OCI-LY7 (cell line): Measurements from ENCODE around the gene USP34.

Experiments
- EZH2phosphoT487 ChIP-seq: fragments of 200-600 bp; sonication (generic); IDR thresholded peaks from 2 replicates; pipeline ENCODE4 v1.6.1; 2018; ENCODE audit warnings: low read depth, borderline replicate concordance, mild to moderate bottlenecking, mixed run types, antibody characterized with exemption, low read length, moderate library complexity, mixed read lengths
- TF ChIP-seq, protein P1 (sequence below): fragments of 200-600 bp; sonication (generic); conservative IDR thresholded peaks from 2 replicates; pipeline ENCODE4 v1.5.1; 2014; ENCODE audit warnings: mild to moderate bottlenecking, antibody characterized with exemption, low read length, moderate library complexity, mixed read lengths

DNA sequence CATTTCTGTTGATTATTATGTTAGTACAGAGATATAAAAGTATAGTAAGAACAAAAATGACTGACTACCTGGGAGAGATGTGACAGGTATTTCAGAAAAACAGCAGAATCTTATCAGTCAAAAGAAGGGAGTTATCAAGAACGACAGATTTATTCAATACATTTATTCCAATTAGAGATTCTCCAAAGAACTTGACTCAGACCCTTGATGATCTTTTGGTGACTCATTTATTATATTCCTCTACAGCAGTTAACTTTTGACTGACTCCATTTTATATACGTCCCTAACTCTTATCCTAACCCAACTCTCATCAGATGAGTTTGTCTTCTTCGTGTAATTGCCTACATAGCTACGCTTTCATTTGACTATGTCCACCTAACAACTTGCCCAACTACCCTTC, 217.8 kb downstream of the USP34 start:
- TF ChIP-seq, protein P1, sequence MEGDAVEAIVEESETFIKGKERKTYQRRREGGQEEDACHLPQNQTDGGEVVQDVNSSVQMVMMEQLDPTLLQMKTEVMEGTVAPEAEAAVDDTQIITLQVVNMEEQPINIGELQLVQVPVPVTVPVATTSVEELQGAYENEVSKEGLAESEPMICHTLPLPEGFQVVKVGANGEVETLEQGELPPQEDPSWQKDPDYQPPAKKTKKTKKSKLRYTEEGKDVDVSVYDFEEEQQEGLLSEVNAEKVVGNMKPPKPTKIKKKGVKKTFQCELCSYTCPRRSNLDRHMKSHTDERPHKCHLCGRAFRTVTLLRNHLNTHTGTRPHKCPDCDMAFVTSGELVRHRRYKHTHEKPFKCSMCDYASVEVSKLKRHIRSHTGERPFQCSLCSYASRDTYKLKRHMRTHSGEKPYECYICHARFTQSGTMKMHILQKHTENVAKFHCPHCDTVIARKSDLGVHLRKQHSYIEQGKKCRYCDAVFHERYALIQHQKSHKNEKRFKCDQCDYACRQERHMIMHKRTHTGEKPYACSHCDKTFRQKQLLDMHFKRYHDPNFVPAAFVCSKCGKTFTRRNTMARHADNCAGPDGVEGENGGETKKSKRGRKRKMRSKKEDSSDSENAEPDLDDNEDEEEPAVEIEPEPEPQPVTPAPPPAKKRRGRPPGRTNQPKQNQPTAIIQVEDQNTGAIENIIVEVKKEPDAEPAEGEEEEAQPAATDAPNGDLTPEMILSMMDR = no peak
- no peak for TF ChIP-seq EZH2phosphoT487
